Measurements from ENCODE around the gene RMND5B.
"Not testable (repeated sequence)": the region's sequence is repeated elsewhere in the genome, so short reads cannot be mapped to it uniquely, and the experiment has no call there.

Gene RMND5B

DNA sequence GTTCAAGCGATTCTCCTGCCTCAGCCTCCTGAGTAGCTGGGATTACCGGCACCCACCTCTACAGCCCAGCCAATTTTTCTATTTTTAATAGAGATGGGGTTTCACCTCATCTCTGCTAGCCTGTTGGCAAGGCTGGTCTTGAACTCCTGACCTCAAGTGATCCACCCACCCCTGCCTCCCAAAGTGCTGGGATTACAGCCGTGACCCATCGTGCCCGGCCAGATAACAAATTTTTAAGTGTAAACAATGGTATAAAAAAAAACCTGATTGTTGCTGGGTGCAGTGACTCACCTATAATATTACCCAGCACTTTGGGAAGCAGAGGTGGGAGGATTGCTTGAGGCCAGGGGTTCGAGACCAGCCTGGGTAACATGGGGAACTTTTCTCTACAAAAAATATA is 45.5 kb upstream of the RMND5B start:
- no peaks in the 10 kb centered on the region for H3K27me3 ChIP-seq (ENCODE audit: control insufficient read depth, low read length)
- TF ChIP-seq, protein P1, sequence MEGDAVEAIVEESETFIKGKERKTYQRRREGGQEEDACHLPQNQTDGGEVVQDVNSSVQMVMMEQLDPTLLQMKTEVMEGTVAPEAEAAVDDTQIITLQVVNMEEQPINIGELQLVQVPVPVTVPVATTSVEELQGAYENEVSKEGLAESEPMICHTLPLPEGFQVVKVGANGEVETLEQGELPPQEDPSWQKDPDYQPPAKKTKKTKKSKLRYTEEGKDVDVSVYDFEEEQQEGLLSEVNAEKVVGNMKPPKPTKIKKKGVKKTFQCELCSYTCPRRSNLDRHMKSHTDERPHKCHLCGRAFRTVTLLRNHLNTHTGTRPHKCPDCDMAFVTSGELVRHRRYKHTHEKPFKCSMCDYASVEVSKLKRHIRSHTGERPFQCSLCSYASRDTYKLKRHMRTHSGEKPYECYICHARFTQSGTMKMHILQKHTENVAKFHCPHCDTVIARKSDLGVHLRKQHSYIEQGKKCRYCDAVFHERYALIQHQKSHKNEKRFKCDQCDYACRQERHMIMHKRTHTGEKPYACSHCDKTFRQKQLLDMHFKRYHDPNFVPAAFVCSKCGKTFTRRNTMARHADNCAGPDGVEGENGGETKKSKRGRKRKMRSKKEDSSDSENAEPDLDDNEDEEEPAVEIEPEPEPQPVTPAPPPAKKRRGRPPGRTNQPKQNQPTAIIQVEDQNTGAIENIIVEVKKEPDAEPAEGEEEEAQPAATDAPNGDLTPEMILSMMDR (IDR thresholded peaks at IDR 0.05; ENCODE audit: low read depth, low read length, poor library complexity, severe bottlenecking) = no peak
- no peak for TF ChIP-seq EZH2phosphoT487 (IDR thresholded peaks at IDR 0.05; ENCODE audit: borderline replicate concordance, low read length)

DNA sequence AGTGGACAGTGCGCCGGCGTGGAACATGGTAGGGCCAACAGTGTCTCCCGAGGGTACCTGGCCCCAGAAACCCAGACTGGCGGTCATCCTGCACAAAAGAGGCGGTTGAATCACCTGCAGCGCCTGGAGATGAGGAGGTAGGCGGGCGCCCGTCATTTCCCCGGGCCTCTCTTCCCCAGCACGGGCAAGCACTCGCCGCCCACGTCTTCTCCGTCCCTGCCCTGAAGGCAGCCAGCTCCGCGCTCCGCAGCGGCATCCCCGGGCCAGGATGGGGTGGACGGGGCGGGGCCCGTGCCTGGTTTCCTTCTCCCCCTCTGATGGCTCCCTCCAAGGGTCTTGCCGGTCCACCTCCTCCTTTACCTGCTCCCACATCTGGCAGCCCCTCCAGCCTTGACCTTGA is 44.5 kb upstream of the RMND5B start:
- no peaks in the 10 kb centered on the region for H3F3A ChIP-seq (ENCODE audit: control insufficient read depth, insufficient read depth)
- peaks cover 16% of the 10 kb centered on the region for H3K4me1 ChIP-seq (ENCODE audit: control insufficient read depth, low read length)
- no peak overlapping the region for H3K4me3 ChIP-seq (ENCODE audit: low read length)
- no peaks in the 10 kb centered on the region for H3K9me2 ChIP-seq (replicated peaks; ENCODE audit: control insufficient read depth, low read length)
- no peaks in the 10 kb centered on the region for H3K79me2 ChIP-seq (ENCODE audit: control insufficient read depth, low read length)
- H3K27ac ChIP-seq (ENCODE audit: low read depth, low read length) = no peak overlapping the region
- no peaks in the 10 kb centered on the region for H3K9me3 ChIP-seq (ENCODE audit: control insufficient read depth, insufficient read depth, low read length)
- H3K4me2 ChIP-seq (ENCODE audit: low read length) = no peak overlapping the region
- no peaks in the 10 kb centered on the region for H3K27me3 ChIP-seq (ENCODE audit: control insufficient read depth, low read length)
- H4K20me1 ChIP-seq (ENCODE audit: control insufficient read depth, insufficient read depth, low read depth, low read length) = no peaks in the 10 kb centered on the region
- H3K36me3 ChIP-seq (ENCODE audit: control insufficient read depth, low read length) = no peaks in the 10 kb centered on the region
- TF ChIP-seq EZH2phosphoT487 (IDR thresholded peaks at IDR 0.05; ENCODE audit: borderline replicate concordance, low read length) = no peak
- TF ChIP-seq, protein P1 (IDR thresholded peaks at IDR 0.05; ENCODE audit: low read depth, low read length, poor library complexity, severe bottlenecking) = no peak

More for the DNA sequence above, 45.5 kb upstream of the RMND5B start:
- no peak overlapping the region for H3K4me3 ChIP-seq (ENCODE audit: low read length)
- H3K9me3 ChIP-seq (ENCODE audit: control insufficient read depth, insufficient read depth, low read length) = no peaks in the 10 kb centered on the region
- H3F3A ChIP-seq (ENCODE audit: control insufficient read depth, insufficient read depth) = no peaks in the 10 kb centered on the region
- H3K9me2 ChIP-seq (replicated peaks; ENCODE audit: control insufficient read depth, low read length) = no peaks in the 10 kb centered on the region
- no peak overlapping the region for H3K27ac ChIP-seq (ENCODE audit: low read depth, low read length)
- H3K4me1 ChIP-seq (ENCODE audit: control insufficient read depth, low read length) = peaks cover 16% of the 10 kb centered on the region
- no peaks in the 10 kb centered on the region for H4K20me1 ChIP-seq (ENCODE audit: control insufficient read depth, insufficient read depth, low read depth, low read length)
- H3K36me3 ChIP-seq (ENCODE audit: control insufficient read depth, low read length) = no peaks in the 10 kb centered on the region
- H3K79me2 ChIP-seq (ENCODE audit: control insufficient read depth, low read length) = no peaks in the 10 kb centered on the region
- no peak overlapping the region for H3K4me2 ChIP-seq (ENCODE audit: low read length)

DNA sequence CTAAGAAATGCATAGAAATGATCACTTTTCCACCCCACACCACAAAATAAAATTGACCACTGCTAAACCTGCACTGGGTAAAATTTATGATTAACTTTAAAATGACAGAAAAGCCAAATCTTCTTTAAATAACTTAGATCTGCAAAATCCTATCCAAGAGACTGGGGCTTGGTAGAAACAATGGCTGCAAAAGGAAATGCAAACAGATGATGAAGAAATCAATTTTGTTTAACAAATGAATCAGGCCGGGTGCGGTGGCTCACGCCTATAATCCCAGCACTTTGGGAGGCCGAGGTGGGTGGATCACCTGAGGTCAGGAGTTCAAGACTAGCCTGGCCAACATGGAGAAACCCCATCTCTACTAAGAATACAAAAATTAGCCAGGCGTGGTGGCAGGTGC is 43.6 kb upstream of the RMND5B start:
- not testable (repeated sequence) for H3K27me3 ChIP-seq (ENCODE audit: control insufficient read depth, low read length); H3K79me2 ChIP-seq (ENCODE audit: control insufficient read depth, low read length); H3K36me3 ChIP-seq (ENCODE audit: control insufficient read depth, low read length); H3F3A ChIP-seq (ENCODE audit: control insufficient read depth, insufficient read depth); H3K9me3 ChIP-seq (ENCODE audit: control insufficient read depth, insufficient read depth, low read length); H3K4me2 ChIP-seq (ENCODE audit: low read length); H3K4me3 ChIP-seq (ENCODE audit: low read length); H3K27ac ChIP-seq (ENCODE audit: low read depth, low read length); H3K9me2 ChIP-seq (replicated peaks; ENCODE audit: control insufficient read depth, low read length); H4K20me1 ChIP-seq (ENCODE audit: control insufficient read depth, insufficient read depth, low read depth, low read length)
- peaks cover 16% of the 10 kb centered on the region for H3K4me1 ChIP-seq (ENCODE audit: control insufficient read depth, low read length)

DNA sequence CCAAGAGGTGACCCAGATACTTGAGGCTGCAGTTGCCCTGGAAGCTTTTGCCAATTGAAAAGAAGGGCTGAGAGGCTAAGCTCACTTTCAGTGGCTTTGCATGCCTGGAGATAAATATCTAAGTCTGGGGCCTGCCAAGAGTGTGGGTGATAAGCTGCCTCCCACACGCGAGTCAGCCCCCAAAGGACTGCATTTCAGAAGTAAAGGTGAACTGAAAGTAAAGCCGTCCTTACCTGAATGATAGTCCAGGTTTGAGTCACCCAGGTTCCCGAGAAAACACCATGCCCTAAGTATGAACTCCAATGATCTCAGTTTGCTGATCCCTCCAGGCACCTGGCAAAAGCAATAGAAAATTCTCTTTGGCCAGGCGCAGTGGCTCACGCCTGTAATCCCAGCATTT is 40.0 kb upstream of the RMND5B start:
- Histone ChIP-seq H3K27ac (ENCODE audit: low read depth, low read length) (no peak overlapping the region), H4K20me1 (ENCODE audit: control insufficient read depth, insufficient read depth, low read depth, low read length) (no peaks in the 10 kb centered on the region), H3K36me3 (ENCODE audit: control insufficient read depth, low read length) (no peaks in the 10 kb centered on the region), H3K4me3 (ENCODE audit: low read length) (no peak overlapping the region), H3K27me3 (ENCODE audit: control insufficient read depth, low read length) (no peaks in the 10 kb centered on the region), H3K9me2 (replicated peaks; ENCODE audit: control insufficient read depth, low read length) (no peaks in the 10 kb centered on the region), H3K9me3 (ENCODE audit: control insufficient read depth, insufficient read depth, low read length) (no peaks in the 10 kb centered on the region), H3K4me1 (ENCODE audit: control insufficient read depth, low read length) (peaks cover 29% of the 10 kb centered on the region), H3F3A (ENCODE audit: control insufficient read depth, insufficient read depth) (no peaks in the 10 kb centered on the region), H3K4me2 (ENCODE audit: low read length) (no peak overlapping the region), H3K79me2 (ENCODE audit: control insufficient read depth, low read length) (no peaks in the 10 kb centered on the region)
- no peak for TF ChIP-seq EZH2phosphoT487 (IDR thresholded peaks at IDR 0.05; ENCODE audit: borderline replicate concordance, low read length)

Measured in DOHH2 (cell line).